HG03558 (cell line): Measurements from ENCODE around the gene TGFB1.

Experiments
- ATAC-seq: cut with Tn5 transposase; IDR thresholded peaks from one replicate; pipeline ENCODE4 v1.9.1; 2021; ENCODE audit warnings: moderate number of reproducible peaks; ENCODE audit not compliant: unreplicated experiment; ENCODE audit errors: extremely low read depth

TGFB1 gene

DNA sequence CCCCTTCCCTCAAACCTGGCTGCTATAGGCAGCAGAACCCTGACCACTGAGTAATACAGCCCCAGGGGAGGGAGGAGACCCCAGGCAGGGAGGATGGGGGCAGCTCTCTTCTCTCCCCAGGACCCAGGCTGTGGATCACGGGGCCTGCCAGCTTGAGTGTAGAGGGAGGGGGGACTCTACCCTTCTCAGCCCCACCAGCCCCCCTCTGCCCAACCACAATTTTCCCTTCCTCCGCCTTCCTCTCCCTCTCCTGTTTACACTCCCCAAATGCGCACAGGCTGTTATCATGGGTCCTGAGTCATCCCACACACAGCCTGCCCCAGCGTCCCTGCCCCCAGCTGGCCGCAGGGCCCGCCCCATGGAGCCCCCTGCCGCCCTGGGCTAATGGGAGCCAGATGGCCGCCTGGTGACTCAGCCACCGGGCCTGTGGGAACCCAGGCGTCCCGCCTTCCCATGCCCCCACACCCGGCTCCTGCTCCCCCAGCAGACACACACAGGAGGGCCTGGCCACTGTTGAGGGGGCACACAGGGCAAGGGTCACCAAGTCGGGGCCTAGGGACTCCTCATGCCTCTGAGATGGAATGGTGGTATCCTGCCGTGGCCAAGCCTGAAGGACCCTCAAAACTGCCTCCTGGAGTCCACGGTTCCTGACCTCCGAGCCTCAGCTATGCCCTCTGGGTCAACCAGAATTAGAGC is 30.1 kb downstream of the TGFB1 start:
- no peak for ATAC-seq

DNA sequence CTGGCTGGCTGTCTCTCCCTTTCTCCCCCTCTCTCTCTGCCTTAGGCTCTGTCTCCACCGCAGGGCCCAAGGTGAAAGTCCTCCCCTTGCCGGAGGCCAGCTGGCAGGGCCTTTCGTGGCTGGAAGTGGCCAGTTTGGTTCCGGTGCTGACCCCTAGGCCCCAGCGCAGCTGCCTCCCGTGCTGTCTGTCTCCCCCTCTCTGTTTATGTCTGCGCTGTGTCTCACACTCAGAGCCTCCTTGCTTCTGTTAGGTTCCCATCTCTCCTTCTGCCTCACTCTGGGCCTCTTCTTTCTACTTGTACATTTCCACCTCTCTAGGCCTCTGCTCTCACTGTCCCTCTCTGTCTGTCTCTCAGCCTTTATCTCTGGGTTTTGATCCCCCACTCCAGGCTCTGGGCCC is 30.7 kb downstream of the TGFB1 start:
- ATAC-seq, result no peak

DNA sequence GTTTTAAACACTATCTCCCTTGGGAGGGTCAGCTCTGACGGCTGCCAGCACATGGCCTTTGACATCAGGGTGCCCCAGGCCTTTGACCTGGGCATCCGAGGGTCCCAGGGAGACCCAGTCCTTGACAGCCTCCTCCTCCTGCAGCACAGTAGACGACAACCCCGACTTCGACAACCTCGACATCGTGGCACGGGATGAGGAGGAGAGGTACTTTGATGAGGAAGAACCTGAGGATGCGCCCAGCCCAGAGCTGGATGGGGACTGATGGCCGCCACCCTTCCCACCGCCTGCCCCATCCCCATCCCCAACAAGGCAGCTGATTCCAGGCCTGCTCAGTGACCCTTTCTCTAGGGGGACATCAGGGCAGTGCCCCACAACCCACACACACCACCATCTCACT is 31.3 kb downstream of the TGFB1 start:
- no peak for ATAC-seq

DNA sequence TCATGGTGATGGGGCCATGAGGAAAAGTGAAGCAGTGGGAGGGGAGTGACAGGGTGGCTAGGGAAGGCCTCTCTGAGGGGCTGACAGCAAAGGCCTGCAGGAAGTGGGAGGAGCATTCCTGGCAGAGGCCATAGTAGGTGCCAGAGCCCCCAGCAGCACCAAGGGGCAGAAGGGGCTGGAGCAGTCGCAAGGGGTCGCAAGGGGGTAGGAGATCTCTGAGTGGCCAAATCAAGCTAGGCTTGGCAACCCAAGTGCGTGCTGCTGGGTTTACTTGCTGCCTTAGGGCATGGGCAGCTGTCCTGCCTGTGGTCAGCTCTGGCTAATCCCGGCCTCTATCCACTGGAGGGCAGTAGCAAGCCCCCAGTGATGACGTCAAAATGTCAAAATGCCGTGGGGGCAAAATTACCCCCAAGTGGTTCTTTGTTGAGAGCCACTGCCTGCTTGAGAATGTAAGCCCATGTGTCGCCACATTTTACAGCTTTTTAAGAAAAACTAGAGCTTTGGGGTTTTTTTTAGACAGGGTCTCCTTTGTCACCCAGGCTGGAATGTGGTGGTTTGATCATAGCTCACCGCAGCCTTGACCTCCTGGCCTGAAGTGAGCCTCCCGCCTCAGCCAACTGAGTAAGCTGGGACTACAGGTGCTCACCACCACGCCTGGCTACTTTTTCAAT is 32.0 kb downstream of the TGFB1 start:
- no peak for ATAC-seq

DNA sequence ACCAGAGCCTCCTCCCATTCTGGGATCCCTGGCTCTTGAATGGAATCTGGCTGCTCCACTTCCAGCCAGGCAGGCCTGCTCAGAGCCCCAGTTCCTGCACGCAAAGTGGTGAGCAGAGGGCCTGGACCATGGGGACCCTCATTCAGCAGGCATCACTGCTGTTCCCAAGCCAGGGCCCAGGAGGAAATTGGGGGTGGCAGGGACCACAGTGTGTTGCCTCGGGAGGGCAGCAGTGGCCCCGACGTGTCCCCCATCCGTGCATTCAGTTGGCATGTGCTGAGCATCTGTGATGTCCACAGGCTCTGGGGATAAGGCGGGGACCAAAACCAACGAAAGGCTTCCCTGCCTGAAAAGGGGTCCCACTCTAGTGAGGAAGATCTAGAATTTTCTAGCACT is 32.5 kb downstream of the TGFB1 start:
- ATAC-seq, result no peak

DNA sequence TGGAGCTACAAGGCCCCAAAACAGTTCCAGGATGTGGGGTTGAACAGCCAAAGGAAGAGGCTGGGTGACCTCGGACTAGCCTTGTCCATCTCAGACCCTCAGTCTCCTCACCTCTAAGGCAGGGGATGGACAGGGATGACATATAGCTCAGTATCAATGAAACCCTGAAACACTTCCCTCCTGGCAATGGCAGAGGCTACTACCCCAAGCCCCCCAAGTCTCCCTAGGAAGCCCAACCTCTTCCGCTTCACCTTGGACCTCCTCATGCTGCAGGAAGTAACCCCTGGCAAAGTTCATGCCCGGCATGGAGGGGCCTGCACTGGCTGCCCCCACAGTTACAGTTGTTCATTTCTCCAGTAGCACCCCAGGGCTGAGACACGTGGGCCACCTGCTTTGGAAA is 33.2 kb downstream of the TGFB1 start:
- no peak for ATAC-seq

DNA sequence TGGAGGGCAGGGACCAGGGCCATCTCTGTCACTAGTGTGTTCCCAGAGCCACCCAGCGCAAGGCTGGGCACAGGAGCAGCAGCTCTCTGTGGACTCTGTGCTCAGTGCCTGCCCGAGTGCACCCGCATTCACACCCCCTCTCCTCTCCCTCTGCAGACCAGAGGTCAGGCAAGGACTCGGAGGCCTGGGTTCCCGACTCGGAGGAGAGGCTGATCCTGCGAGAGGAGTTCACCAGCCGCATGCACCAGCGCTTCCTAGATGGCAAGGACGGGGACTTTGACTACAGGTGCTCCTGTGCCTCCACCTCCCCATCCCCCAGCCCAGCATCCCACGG is 33.6 kb downstream of the TGFB1 start:
- ATAC-seq, result no peak

DNA sequence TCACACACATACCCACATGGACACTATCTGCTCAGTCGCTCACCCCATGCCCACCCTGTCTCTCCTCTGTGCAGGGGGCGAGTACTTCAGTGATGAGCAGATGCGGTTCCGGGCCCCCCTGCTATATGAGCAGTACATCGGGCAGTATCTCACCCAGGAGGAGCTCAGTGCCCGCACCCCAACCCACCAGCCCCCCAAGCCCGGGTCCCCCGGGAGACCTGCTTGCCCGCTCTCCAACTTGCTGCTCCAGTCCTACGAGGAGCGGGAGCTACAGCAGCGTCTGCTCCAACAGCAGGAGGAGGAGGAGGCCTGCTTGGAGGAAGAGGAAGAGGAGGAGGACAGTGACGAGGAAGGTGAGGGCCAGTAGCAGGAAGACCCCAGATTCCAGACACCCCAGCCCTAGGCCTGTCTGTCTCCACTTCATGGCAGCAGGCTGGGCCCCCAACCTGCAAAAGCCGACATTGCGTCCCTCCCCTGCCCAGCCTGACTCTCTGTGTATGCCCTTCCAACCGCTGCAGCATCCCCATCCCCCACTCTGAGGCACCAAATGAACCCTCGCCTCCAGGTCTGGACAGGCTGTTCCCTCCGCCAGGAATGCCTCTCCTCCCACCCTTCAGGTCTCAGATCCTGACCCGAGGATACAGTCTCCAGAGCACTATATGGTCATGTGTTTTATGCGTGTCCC is 34.1 kb downstream of the TGFB1 start:
- ATAC-seq, result no peak

DNA sequence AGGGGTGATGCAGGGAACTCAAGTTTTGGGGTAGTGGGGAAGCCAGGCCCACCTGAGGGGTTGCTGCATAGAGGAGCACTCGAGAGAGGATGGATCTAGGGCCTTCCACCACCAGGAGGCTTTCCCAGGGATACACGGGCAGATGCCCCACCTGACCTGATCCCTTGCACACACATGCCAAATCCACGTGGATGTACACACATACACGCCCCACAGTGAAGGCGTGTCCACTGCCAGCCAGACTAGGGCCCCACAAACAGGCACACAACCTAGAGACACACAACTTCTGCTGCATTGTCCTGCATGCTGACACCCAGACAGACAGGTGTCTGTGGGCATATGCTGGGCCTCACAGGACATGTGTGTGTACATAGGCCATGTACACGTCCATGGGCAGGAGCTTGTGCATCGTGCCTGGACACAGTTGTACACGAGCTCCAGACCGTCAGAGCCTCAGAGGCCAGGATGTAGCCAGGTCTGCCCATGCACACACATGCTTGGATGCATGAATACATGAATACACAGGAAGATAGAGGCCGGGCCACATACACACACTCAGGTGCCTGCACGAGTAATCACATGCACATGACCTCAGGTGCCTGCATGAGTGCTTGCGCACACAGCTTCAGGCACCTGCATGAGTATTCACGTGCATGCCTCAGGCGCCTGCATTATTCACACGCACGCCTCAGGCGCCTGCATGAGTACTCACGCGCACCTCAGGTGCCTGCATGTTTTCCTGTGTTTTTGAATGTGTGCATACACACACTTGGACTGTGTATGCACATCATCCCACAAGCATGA is 34.8 kb downstream of the TGFB1 start:
- no peak for ATAC-seq

DNA sequence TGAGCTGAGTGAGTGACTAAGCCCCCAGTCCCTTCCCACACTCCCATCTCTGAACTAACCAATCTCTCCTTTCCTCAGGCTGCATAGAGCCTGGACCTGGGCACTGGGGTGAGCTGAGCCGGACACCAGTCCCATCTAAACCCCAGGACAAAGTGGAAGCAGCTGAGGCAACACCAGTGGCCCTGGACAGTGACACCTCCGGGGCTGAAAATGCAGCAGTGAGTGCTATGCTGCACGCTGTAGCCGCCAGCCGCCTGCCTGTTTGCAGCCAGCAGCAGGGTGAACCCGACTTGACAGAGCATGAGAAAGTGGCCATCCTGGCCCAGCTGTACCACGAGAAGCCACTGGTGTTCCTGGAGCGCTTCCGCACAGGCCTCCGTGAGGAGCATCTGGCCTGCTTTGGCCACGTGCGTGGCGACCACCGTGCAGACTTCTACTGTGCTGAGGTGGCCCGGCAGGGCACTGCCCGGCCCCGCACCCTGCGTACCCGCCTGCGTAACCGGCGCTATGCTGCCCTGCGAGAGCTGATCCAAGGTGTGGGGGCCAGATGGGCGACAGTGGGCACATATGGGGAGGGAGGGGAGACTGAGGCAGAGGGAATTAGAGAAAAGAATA is 37.3 kb downstream of the TGFB1 start:
- ATAC-seq, result no peak

DNA sequence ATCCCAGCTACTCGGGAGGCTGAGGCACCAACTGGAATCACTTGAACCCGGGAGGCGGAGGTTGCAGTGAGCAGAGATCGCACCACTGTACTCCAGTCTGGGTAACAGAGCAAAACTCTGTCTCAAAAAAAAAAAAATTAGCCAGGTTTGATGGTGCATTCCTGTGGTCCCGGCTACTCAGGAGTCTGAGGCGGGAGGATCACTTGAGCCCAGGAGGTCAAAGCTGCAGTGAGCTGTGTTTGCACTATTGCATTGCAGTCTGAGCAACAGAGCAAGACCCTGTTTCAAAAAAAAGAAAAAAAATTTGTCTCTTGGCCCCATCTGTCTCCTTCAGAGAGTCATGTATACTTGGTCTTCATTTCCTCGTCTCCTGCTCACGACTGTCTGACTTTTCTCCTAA is 42.1 kb downstream of the TGFB1 start:
- ATAC-seq, result no peak

DNA sequence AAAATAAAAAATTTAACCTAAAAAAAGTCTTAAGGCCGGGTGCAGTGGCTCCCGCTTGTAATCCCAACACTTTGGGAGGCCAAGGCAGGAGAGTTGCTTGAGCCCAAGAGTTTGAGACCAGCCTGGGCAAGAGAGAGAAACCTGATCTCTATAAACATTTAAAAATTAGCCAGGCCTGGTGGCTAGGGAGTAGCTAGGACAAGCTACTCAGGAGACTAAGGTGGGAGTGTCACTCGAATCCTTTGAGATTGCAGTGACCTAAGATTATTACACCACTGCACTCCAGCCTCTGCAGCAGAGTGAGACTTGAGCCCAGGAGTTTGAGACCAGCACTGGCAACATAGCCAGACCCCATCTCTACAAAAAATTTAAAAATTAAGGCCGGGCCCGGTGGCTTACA is 42.6 kb downstream of the TGFB1 start:
- ATAC-seq, result no peak

DNA sequence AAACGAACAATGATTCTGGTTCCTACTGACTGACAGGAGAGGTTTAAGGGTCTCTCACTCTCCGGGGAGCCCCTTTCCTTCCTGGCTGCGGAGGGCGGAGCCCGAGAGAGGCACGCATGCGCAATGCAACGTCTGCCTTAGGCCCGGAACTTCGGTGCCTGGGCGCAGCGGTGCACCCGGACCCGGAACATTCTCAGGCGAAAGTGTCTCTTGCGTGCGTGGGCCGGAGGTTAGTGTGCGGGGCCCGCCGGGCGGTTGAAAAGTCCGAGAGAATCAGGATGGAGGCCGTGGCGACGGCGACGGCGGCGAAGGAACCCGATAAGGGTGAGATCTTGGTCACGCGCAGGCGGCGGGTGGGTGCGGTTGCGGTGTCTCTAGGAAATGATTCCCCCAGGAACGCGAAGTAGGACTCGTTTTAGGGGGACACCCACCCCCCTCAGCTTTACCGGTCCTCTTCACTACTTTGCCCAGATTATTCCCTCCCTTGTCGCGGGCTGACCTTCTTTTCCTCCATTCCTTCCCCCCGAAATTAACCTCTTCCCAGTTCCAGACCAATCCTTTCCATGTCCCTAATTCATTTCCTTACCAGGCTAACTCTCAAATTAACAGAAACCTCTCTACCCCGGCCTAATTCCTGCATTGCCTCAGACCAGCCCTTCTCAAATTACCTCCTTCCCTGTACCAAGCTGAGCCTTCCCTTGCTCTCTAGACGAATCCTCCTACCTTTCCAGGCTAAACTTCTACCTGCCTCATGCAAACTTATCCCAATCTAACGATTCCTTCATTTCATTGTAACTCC is 43.5 kb downstream of the TGFB1 start, which contains the start of gene CCDC97:
CCDC97 (plus strand) TSS at position 140 of the 799 bp plus-strand sequence; CDS start at position 279, 139 bp downstream.
- ATAC-seq, result no peak

DNA sequence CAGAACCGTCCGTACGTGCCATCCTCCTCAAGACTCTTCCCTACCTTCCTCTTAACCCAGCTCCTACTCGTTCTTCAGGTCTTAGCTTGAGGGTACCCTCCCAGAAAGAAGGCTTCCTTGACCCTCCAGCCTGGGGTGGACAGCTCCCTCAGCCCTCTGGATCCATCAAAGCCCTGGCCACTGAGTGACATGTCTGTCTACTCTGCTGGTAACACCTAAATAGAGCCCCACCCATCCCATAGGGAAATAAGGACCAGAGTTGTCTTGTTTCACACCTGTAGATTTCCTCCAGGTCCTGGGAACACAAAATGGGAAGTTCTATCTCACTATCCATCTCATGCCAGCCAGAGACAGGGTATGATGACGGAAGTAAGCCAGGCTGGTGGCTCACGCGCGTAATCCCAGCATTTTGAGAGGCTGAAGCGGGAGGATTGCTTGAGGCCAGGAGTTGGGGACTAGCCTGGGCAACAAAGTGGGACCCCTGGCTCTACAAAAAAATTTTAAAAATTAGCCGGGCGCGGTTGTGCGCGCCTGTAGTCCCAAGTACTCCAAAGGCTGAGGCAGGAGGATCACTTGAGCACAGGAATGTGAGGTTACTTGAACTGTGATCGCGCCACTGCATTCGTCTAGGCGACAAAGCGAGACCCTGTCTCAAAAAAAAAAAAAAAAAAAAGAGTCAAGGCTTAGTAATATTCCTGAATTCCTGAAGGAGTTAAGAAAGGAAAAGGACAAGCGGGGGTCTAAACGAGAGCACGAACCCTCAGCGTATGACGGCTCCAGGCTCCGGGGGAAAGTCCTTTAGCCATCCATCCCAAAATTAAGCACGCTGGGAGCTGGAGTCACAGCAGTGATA is 44.3 kb downstream of the TGFB1 start:
- no peak for ATAC-seq

DNA sequence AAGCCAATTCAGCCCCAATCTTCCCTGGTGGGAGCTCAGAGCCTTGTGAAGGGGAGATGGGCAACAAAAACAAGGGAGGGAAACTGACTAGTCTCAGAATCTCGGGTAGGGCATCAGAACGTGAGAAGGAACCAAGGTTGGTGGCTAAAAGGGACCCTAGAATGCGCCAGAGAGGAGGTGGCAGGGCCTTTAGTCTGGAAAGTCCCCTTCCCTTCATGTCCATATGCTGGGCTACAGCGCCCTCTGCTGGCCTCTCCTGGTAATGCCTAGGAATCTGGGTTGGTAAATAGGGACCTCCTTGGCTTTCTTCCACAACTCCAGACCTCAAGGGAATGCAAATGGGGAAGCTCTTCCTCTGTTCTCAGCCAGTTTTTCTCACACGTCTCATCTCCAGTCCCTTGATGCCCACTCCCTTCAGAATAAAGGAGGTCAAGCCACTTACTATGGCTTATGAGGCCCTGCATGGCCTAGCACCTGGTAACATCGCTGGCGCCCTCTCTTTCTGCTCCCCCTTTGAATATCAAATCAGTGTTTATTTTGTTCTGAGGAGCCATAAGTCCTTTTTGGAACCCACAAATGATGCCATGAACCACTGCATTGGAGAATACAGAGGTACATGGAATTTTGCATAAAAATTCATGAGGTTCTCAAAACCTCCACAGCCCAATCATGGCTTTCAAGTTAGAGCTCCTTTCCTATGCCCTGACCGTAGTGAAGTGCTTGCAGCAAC is 45.1 kb downstream of the TGFB1 start:
- no peak for ATAC-seq

DNA sequence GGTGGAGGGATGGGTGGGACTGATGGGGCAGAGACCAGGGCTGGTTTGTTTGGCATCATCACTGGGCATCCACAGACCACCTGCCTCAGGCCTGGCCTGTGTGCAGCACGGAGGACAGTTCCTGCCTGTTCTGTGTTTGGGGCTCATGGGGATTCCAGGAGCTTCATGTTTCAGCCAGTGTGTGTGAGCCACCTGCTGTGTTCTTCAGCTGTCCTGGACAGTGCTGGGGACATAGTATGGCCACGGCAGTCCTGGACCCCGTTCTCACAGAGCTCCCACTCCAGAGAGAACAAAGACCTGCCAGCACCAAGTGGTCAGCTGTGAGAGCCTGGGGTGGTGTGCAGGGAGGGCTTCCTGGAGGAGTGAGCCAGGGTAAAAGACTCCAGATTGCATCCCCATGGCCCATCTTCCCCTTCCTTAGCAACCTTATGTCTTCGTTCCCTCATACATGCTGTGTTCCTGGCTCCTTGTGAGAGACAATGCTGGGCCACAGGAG is 45.7 kb downstream of the TGFB1 start:
- ATAC-seq, result no peak

DNA sequence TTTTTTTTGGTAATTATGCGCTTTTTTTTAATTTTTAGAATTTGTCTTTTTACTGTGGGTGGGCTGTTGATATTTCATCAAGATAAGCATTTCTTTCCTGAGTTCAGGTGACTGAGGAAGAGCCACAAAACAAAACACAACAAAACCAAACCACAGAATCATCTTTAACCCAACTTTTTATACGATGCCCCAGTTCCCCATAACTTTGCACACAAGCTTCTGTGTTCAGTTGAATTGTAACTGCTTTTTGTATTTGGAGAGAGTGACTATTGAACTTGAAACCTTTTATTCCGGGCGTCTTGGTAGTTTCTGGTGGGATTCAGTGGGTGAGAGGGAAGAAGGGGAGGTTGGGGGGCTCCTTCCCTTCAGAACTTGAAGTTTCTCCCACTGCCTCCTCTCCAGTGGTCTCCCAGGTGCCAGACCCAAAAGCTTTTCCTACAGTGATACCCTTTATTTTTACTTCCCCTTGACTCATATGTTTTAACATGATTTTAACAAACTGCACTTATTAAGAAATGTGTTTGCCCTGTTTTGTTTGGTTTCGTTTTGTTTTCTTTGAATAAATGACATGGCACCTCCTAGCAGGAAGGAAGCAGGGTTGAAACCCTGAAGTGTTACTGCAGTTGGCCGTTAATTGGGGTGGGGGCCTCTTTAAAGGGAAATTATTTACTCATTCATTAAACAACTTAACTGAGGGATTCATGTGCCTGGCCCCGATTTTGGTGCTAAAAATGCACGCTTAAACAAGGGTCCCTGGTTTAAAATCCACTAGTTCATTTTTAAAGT is 46.4 kb downstream of the TGFB1 start:
- ATAC-seq, result no peak
